NCI-H1092 (cell line): ENCODE data around the gene OR51M1.
A peak's percentile ranks its signal among the peaks of the same experiment; 100 is the strongest.
"Not testable (repeated sequence)": the region's sequence is repeated elsewhere in the genome, so short reads cannot be mapped to it uniquely, and the experiment has no call there.

ENCODE experiments used
- DNase-seq: peaks from one replicate; lab custom pipeline; 2025; lab: John Stamatoyannopoulos, UW

Gene OR51M1

GRCh38 chr11:5383576-5383975 lies at the start of gene OR51M1:
TSS of gene OR51M1 (plus strand) at chr11:5383812. CDS start at chr11:5389399, 5,587 bp downstream.
- no peak for DNase-seq

- DNase-seq, result no peak
Measured at GRCh38 chr11:5335170-5335569, 48.4 kb upstream of the OR51M1 start.

GRCh38 chr11:5336331-5336730 lies 47.3 kb upstream of the OR51M1 start:
- no peak for DNase-seq

GRCh38 chr11:5337253-5337652 lies 46.4 kb upstream of the OR51M1 start:
- not testable (repeated sequence) for DNase-seq

GRCh38 chr11:5339771-5340322 lies 43.8 kb upstream of the OR51M1 start:
- no peak for DNase-seq

- no peak for DNase-seq
Measured at GRCh38 chr11:5343474-5344335, 39.9 kb upstream of the OR51M1 start, which contains the start of gene OR51B5. TSS of gene OR51B5 (minus strand) at chr11:5343524. CDS start at chr11:5343524, 0 bp downstream.

GRCh38 chr11:5345831-5346230 lies 37.8 kb upstream of the OR51M1 start:
- DNase-seq, result no peak

GRCh38 chr11:5348551-5349194 lies 34.9 kb upstream of the OR51M1 start:
- DNase-seq, result no peak

- DNase-seq, result no peak
Measured at GRCh38 chr11:5349550-5349949, 34.1 kb upstream of the OR51M1 start.

- no peak for DNase-seq
Measured at GRCh38 chr11:5351208-5351607, 32.4 kb upstream of the OR51M1 start, which contains the start of gene OR51B6. TSS of gene OR51B6 (plus strand) at chr11:5351508. CDS start at chr11:5351508, 0 bp downstream.

- DNase-seq, result not testable (repeated sequence)
Measured at GRCh38 chr11:5356031-5356430, 27.6 kb upstream of the OR51M1 start.

GRCh38 chr11:5362017-5362625 lies 21.5 kb upstream of the OR51M1 start:
- no peak for DNase-seq

- DNase-seq, result no peak
Measured at GRCh38 chr11:5363679-5364078, 19.9 kb upstream of the OR51M1 start.

GRCh38 chr11:5364214-5364613 lies 19.4 kb upstream of the OR51M1 start:
- no peak for DNase-seq

- not testable (repeated sequence) for DNase-seq
Measured at GRCh38 chr11:5366365-5366764, 17.2 kb upstream of the OR51M1 start.

GRCh38 chr11:5366856-5367255 lies 16.8 kb upstream of the OR51M1 start:
- DNase-seq, result no peak

- DNase-seq, result no peak
Measured at GRCh38 chr11:5367448-5368074, 16.1 kb upstream of the OR51M1 start.

- no peak for DNase-seq
Measured at GRCh38 chr11:5368502-5369043, 15.0 kb upstream of the OR51M1 start.

- DNase-seq, result no peak
Measured at GRCh38 chr11:5369789-5370188, 13.8 kb upstream of the OR51M1 start.

GRCh38 chr11:5380740-5381342 lies 2.8 kb upstream of the OR51M1 start:
- DNase-seq, result peak; percentile 13

- DNase-seq, result no peak
Measured at GRCh38 chr11:5384335-5384734, 723 bp downstream of the OR51M1 start.
